HepG2 (cell line): ENCODE measurements around the gene IYD. TPM values are rescaled to one million over a fixed set of nuclear protein-coding genes. Genes with fewer than 3 reads are reported as not detected.

Source experiments
- ATAC-seq: fragments of 200-7000 bp; cut with Tn5 transposase; 3 replicates; pipeline ENCODE4 v1.9.1; 2020; ENCODE audit warnings: mild to moderate bottlenecking, moderate library complexity
- BruUV-seq: library from RNA; stranded (reverse); fragments of 400-500 nt; replicated peaks from 2 replicates; lab custom pipeline; 2021; lab: Mats Ljungman, UMichigan
- CTCF ChIA-PET: fragments of 300-600 bp; formaldehyde crosslinking; extraction: SDS; loops from one replicate; lab custom pipeline; 2021; ENCODE audit warnings: low total read pairs, inconsistent platforms, low intra/inter-chr PET ratio; lab: Yijun Ruan, JAX
- POLR2A ChIA-PET: fragments of 350-600 bp; sonication (Branson Sonifier 250); formaldehyde crosslinking; loops from one replicate; lab custom pipeline; 2020; ENCODE audit warnings: antibody characterized with exemption, inconsistent platforms; lab: Yijun Ruan, JAX
- DNase-seq: peaks from one replicate; pipeline ENCODE4 v3.0.0-alpha.2; 2015; ENCODE audit warnings: low spot score
- FAIRE-seq: peaks from 3 replicates; lab custom pipeline; 2011; peaks lifted over from hg19 to GRCh38; lab: Jason Lieb, UNC
- H2AFZ ChIP-seq: one replicate; pipeline ENCODE4 v1.6.1; 2011; ENCODE audit warnings: low read length, inconsistent platforms
- H3K27ac ChIP-seq: fragments of 300-600 bp; 3 replicates; pipeline ENCODE4 v1.8.0; 2011; ENCODE audit warnings: mixed run types, mild to moderate bottlenecking, mixed read lengths, low read length, inconsistent platforms; ENCODE audit not compliant: insufficient read depth; ENCODE audit errors: extremely low read length
- H3K27me3 ChIP-seq, 2 experiments: fragments of 200-600 bp in 1 of 2; 2 replicates in 1 of 2; 3 replicates in 1 of 2; pipeline versions ENCODE4 v1.6.0 to v1.8.0; 2011; ENCODE audit warnings: low read length in 2 of 2, mild to moderate bottlenecking in 2 of 2, moderate library complexity in 2 of 2, inconsistent platforms in 1 of 2; ENCODE audit not compliant: insufficient read depth in 2 of 2, control insufficient read depth in 1 of 2
- H3K36me3 ChIP-seq, 2 experiments: fragments of 200-600 bp in 1 of 2; replicated peaks in 1 of 2; 2 replicates in 1 of 2; 3 replicates in 1 of 2; pipeline versions ENCODE4 v1.5.1 to v1.8.0; 2011; ENCODE audit warnings: low read length in 2 of 2, inconsistent platforms in 1 of 2; ENCODE audit not compliant: insufficient read depth in 2 of 2, control insufficient read depth in 1 of 2
- H3K4me1 ChIP-seq: 2 replicates; pipeline ENCODE4 v1.5.1; 2012; ENCODE audit warnings: low read length, inconsistent platforms; ENCODE audit not compliant: insufficient read depth
- H3K4me2 ChIP-seq: 2 replicates; pipeline ENCODE4 v1.6.0; 2011; ENCODE audit warnings: low read depth, low read length, inconsistent platforms
- H3K4me3 ChIP-seq, 3 experiments: fragments of 200-600 bp in 1 of 3; sonication (generic), shearing (Covaris generic) in 1 of 3; replicated peaks in 1 of 3; 2 replicates each; pipeline ENCODE4 v1.5.1; 2011 to 2016; ENCODE audit warnings: low read length in 3 of 3, inconsistent platforms in 2 of 3, low read depth in 2 of 3, mild to moderate bottlenecking in 2 of 3, control low read depth in 1 of 3, mixed read lengths in 1 of 3; ENCODE audit not compliant: insufficient read depth in 1 of 3
- H3K79me2 ChIP-seq: one replicate; pipeline ENCODE4 v1.6.1; 2011; ENCODE audit warnings: low read length, inconsistent platforms; ENCODE audit not compliant: insufficient read depth
- H3K9ac ChIP-seq: 2 replicates; pipeline ENCODE4 v1.6.0; 2011; ENCODE audit warnings: mild to moderate bottlenecking, low read depth, low read length, inconsistent platforms; ENCODE audit not compliant: insufficient read depth
- H3K9me3 ChIP-seq: 2 replicates; pipeline ENCODE4 v1.5.1; 2012; ENCODE audit warnings: mild to moderate bottlenecking, low read length
- H4K20me1 ChIP-seq: 2 replicates; pipeline ENCODE4 v1.6.0; 2011; ENCODE audit warnings: inconsistent platforms, mild to moderate bottlenecking, low read length, moderate library complexity; ENCODE audit not compliant: insufficient read depth
- BCL6 ChIP-seq: IDR thresholded peaks from 2 replicates; pipeline ENCODE4 v1.6.1; 2016; ENCODE audit warnings: missing genetic modification reagents, missing compliant biosample characterization
- CCDC6 ChIP-seq: sonication (generic); formaldehyde crosslinking; IDR thresholded peaks from 2 replicates; pipeline ENCODE4 v1.8.1; 2022; ENCODE audit warnings: mild to moderate bottlenecking, missing genetic modification reagents, moderate library complexity
- CENPT ChIP-seq: sonication (generic); formaldehyde crosslinking; IDR thresholded peaks from 2 replicates; pipeline ENCODE4 v1.8.0; 2022; ENCODE audit warnings: low read depth, mild to moderate bottlenecking, moderate library complexity, missing genetic modification reagents
- CREM ChIP-seq, 2 experiments: sonication (generic) in 1 of 2; formaldehyde crosslinking in 1 of 2; IDR thresholded peaks; 2 replicates each; pipeline versions ENCODE4 v1.4.0 to v1.6.1; 2016 to 2020; ENCODE audit warnings: antibody characterized with exemption in 1 of 2, mild to moderate bottlenecking in 1 of 2, missing genetic modification reagents in 1 of 2
- NCOA5 ChIP-seq: sonication (generic); formaldehyde crosslinking; IDR thresholded peaks from 2 replicates; pipeline ENCODE4 v1.4.0; 2020; ENCODE audit warnings: missing genetic modification reagents
- PAF1 ChIP-seq: IDR thresholded peaks from 2 replicates; pipeline ENCODE4 v1.6.1; 2016; ENCODE audit warnings: missing genetic modification reagents, missing compliant biosample characterization
- PCBP2 ChIP-seq: fragments of 200-400 bp; formaldehyde crosslinking; optimal IDR thresholded peaks from 2 replicates; pipeline ENCODE3; 2018; ENCODE audit warnings: low read length, low read depth; ENCODE audit not compliant: poor library complexity, severe bottlenecking
- POLR2A ChIP-seq, 2 experiments: IDR thresholded peaks; 2 replicates each; pipeline ENCODE4 v1.6.1; 2011; ENCODE audit warnings: low read depth in 2 of 2, low read length in 2 of 2, mild to moderate bottlenecking in 1 of 2, moderate library complexity in 1 of 2; ENCODE audit not compliant: insufficient read depth in 1 of 2
- RAD51 ChIP-seq: fragments of 450-650 bp; IDR thresholded peaks from 2 replicates; pipeline ENCODE4 v1.6.1; 2016; ENCODE audit warnings: borderline replicate concordance
- SETDB1 ChIP-seq: sonication (generic); formaldehyde crosslinking; IDR thresholded peaks from 2 replicates; pipeline ENCODE4 v1.5.1; 2020; ENCODE audit warnings: missing genetic modification reagents, mild to moderate bottlenecking, borderline replicate concordance
- TAF15 ChIP-seq: fragments of 200-400 bp; formaldehyde crosslinking; IDR thresholded peaks from one replicate; pipeline ENCODE4 v1.6.1; 2018; ENCODE audit warnings: mild to moderate bottlenecking, low read depth, low read length; ENCODE audit not compliant: poor library complexity, severe bottlenecking
- ZEB1 ChIP-seq: IDR thresholded peaks from 2 replicates; pipeline ENCODE4 v1.6.1; 2012; ENCODE audit warnings: mild to moderate bottlenecking, low read depth, inconsistent platforms; ENCODE audit not compliant: insufficient replicate concordance
- ZFP36 ChIP-seq: fragments of 150-350 bp; IDR thresholded peaks from 2 replicates; pipeline ENCODE4 v1.6.1; 2018; ENCODE audit warnings: borderline replicate concordance, low read length, low read depth; ENCODE audit not compliant: partially characterized antibody
- ZNF263 ChIP-seq: sonication (generic); formaldehyde crosslinking; IDR thresholded peaks from 2 replicates; pipeline ENCODE4 v1.4.0; 2020; ENCODE audit warnings: missing genetic modification reagents
- ZNF362 ChIP-seq: sonication (generic); formaldehyde crosslinking; IDR thresholded peaks from 2 replicates; pipeline ENCODE4 v1.4.0; 2020; ENCODE audit warnings: missing genetic modification reagents, mild to moderate bottlenecking, borderline replicate concordance
- ZNF558 ChIP-seq: sonication (generic); formaldehyde crosslinking; IDR thresholded peaks from 2 replicates; pipeline ENCODE4 v1.9.0; 2022; ENCODE audit warnings: mild to moderate bottlenecking, missing genetic modification reagents, borderline replicate concordance
- ZNF788 ChIP-seq: sonication (generic); formaldehyde crosslinking; IDR thresholded peaks from 2 replicates; pipeline ENCODE4 v1.5.0; 2020; ENCODE audit warnings: mild to moderate bottlenecking, missing genetic modification reagents, borderline replicate concordance
- ZSCAN12 ChIP-seq: sonication (generic); formaldehyde crosslinking; IDR thresholded peaks from 2 replicates; pipeline ENCODE4 v1.9.0; 2021; ENCODE audit warnings: mild to moderate bottlenecking, missing genetic modification reagents
- WGBS: methylation state at CpG from one replicate; pipeline ENCODE4 v1.1.6; 2017; ENCODE audit warnings: low lambda C conversion rate; 5-methylcytosine and 5-hydroxymethylcytosine counted together
- in situ Hi-C: cut with HindIII; loops from 2 replicates; pipeline ENCODE4 v1.10.0; 2017; ENCODE audit warnings: low pct_unique_long_range_greater_than_20kb; ENCODE audit not compliant: extremely low pct_ligation_motif_present
- intact Hi-C: fragments of 100-400 bp; cut with micrococcal nuclease; formaldehyde crosslinking; loops from one replicate; pipeline ENCODE4 v1.10.0; 2022; ENCODE audit not compliant: unreplicated experiment
- polyA plus RNA-seq, 8 experiments: library from polyadenylated mRNA; depleted of rRNA in 3 of 8; stranded (reverse) in 7 of 8; unstranded in 1 of 8; fragments of >200 nt; fragmentation: Illumina TruSeq in 4 of 8; extraction: Trizol in 4 of 8; gene quantifications; 2 replicates each; pipeline versions ENCODE4 v1.2.1 to v1.2.3, GENCODE V29; 2011 to 2016; ENCODE audit warnings: low read depth in 4 of 8, missing spikeins in 1 of 8, mixed read lengths in 1 of 8; ENCODE audit not compliant: insufficient read depth in 1 of 8
- total RNA-seq, 5 experiments: library from RNA; depleted of rRNA; stranded (reverse); fragments of >200 nt; fragmentation: Illumina TruSeq; extraction: Trizol; gene quantifications; 2 replicates each; pipeline ENCODE4 v1.2.3, GENCODE V29; 2016; ENCODE audit warnings: low read depth in 1 of 5
- TF ChIP-seq, protein P1 (sequence below): sonication (generic); formaldehyde crosslinking; IDR thresholded peaks from 2 replicates; pipeline ENCODE4 v1.8.0; 2022; ENCODE audit warnings: missing genetic modification reagents, mild to moderate bottlenecking, moderate library complexity, borderline replicate concordance
- TF ChIP-seq, protein P2 (sequence below): fragments of 450-650 bp; IDR thresholded peaks from 2 replicates; pipeline ENCODE4 v1.6.1; 2016
- TF ChIP-seq, protein P3 (sequence below): sonication (generic); formaldehyde crosslinking; IDR thresholded peaks from 2 replicates; pipeline ENCODE4 v1.5.0; 2020; ENCODE audit warnings: missing genetic modification reagents, mild to moderate bottlenecking, borderline replicate concordance

IYD gene
- total and polyA plus RNA-seq, 2 of the 13 experiments (the other 11 are each of a cell fraction or from before 2014, with no cell fraction given), result 0.01 to 0.46 TPM

DNA sequence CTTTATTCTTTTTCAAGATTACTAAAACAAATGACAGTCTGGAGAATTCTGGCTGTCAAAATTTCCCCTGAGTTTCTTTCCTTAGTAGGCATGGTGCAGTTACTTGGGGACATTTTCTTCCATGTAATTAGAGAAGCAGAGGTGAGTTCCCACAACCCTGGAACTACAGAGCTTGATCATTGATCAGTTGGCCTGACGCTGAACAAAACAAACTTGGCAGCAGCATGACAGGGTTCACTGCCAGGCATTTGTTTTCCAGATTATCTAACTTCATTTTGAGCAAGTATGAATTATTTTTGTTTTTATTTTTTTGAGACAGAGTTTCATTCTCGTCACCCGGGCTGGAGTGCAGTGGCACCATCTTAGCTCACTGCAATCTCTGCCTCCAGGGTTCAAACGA, 22.6 kb downstream of the IYD start (continued):
- TF ChIP-seq, protein P1, sequence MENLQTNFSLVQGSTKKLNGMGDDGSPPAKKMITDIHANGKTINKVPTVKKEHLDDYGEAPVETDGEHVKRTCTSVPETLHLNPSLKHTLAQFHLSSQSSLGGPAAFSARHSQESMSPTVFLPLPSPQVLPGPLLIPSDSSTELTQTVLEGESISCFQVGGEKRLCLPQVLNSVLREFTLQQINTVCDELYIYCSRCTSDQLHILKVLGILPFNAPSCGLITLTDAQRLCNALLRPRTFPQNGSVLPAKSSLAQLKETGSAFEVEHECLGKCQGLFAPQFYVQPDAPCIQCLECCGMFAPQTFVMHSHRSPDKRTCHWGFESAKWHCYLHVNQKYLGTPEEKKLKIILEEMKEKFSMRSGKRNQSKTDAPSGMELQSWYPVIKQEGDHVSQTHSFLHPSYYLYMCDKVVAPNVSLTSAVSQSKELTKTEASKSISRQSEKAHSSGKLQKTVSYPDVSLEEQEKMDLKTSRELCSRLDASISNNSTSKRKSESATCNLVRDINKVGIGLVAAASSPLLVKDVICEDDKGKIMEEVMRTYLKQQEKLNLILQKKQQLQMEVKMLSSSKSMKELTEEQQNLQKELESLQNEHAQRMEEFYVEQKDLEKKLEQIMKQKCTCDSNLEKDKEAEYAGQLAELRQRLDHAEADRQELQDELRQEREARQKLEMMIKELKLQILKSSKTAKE (CRISPR knock-in tag), result no peak
- TF ChIP-seq ZSCAN12 (no peak), ZFP36 (no peak), SETDB1 (CRISPR knock-in tag) (no peak), CREM (IDR thresholded peaks at IDR 0.05) (no peak), CREM (CRISPR knock-in tag; IDR thresholded peaks at IDR 0.05) (no peak), ZNF362 (CRISPR knock-in tag) (no peak), ZNF788 (CRISPR knock-in tag) (no peak), PCBP2 (no peak), BCL6 (CRISPR knock-in tag) (no peak), NCOA5 (CRISPR knock-in tag) (no peak)

DNA sequence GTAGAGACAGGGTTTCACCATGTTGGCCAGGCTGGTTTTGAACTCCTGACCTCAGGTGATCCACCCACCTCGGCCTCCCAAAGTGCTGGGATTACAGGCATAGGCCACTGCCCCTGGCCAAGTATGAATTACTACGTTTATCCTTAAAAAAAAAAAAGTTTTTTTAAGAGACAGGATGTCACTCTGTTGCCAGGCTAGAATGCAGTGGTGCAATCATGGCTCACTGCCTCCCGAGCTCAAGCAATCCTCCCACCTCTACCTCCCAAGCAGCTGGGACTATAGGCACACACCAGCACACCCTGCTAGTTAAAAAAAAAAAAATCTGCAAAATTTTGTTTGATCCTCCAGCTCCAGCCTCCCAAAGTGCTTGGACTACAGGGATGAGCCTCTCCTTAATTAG, 23.1 kb downstream of the IYD start:
- DNase-seq (no peak), ATAC-seq (no peak), FAIRE-seq (no peak)
- Histone ChIP-seq H3K4me3 (no peak overlapping the region), H3K4me2 (no peak overlapping the region), H4K20me1 (no peaks in the 10 kb centered on the region), H3K27ac (no peak overlapping the region), H3K79me2 (no peaks in the 10 kb centered on the region), H3K9ac (no peak overlapping the region), H3K4me1 (no peaks in the 10 kb centered on the region), H3K27me3 (no peaks in the 10 kb centered on the region), H2AFZ (no peak overlapping the region), H3K9me3 (no peaks in the 10 kb centered on the region), H3K36me3 (no peaks in the 10 kb centered on the region)
- intact Hi-C loops (no loop called here), in situ Hi-C loops (no loop called here)
- POLR2A ChIA-PET, result no interaction called here
- BruUV-seq, result no TSS peak
- WGBS, result 10% methylated on average over 3 of the region's 3 CpGs
- CTCF ChIA-PET, result no interaction called here
- TF ChIP-seq ZNF263 (CRISPR knock-in tag) (no peak), ZNF558 (CRISPR knock-in tag) (no peak), CENPT (CRISPR knock-in tag) (no peak), ZEB1 (no peak), TAF15 (no peak), RAD51 (no peak), POLR2A (IDR thresholded peaks at IDR 0.05; ENCODE audit: insufficient read depth in 1 of 2, low read depth in 2 of 2, low read length in 2 of 2) (no peak), CCDC6 (no peak), PAF1 (CRISPR knock-in tag) (no peak)
- TF ChIP-seq, protein P2, sequence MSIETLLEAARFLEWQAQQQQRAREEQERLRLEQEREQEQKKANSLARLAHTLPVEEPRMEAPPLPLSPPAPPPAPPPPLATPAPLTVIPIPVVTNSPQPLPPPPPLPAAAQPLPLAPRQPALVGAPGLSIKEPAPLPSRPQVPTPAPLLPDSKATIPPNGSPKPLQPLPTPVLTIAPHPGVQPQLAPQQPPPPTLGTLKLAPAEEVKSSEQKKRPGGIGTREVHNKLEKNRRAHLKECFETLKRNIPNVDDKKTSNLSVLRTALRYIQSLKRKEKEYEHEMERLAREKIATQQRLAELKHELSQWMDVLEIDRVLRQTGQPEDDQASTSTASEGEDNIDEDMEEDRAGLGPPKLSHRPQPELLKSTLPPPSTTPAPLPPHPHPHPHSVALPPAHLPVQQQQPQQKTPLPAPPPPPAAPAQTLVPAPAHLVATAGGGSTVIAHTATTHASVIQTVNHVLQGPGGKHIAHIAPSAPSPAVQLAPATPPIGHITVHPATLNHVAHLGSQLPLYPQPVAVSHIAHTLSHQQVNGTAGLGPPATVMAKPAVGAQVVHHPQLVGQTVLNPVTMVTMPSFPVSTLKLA, result no peak
- TF ChIP-seq, protein P3, sequence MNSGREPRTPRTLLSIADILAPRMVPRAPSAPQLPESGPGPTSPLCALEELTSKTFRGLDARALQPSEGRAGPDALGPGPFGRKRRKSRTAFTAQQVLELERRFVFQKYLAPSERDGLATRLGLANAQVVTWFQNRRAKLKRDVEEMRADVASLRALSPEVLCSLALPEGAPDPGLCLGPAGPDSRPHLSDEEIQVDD, result no peak
